RKO (cell line): ENCODE data around the gene PIEZO1.
"Not testable (repeated sequence)": the region's sequence is repeated elsewhere in the genome, so short reads cannot be mapped to it uniquely, and the experiment has no call there.

Experiments used
- DNase-seq: peaks from one replicate; pipeline ENCODE4 v3.0.0-alpha.2; 2016; ENCODE audit warnings: low spot score

The PIEZO1 gene

DNA sequence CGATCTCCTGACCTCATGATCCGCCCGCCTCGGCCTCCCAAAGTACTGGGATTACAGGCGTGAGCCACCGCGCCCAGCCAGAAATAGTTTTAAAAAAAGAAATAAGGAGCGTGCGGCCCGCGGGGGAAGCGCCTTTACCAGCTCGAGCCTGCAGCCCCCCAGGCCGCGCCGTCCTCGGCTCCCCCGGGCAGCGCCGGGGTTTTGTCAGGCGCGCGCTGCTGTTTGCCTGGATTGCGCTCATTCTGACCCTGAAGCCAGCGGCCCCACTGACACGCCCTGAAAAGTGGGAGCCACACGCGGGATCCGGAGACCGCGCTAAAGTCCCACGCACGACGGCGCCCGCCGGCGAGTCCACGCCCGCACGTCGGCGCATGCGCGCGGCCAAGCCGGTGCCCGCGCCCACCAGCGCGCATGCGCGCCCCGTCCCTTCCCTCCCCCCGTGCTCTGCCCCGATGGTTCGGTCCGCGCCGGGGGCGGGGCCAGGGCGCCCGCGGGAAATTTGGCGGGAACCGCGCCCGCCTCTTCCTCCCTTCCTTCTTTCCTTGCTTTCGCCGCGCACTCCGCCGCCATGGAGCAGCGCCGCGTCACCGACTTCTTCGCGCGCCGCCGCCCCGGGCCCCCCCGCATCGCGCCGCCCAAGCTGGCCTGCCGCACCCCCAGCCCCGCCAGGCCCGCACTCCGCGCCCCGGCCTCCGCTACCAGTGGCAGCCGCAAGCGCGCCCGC lies 18.4 kb upstream of the PIEZO1 start, which contains the start of gene CDT1:
Gene CDT1 (plus strand): TSS at position 526 of the 724 bp plus-strand sequence. CDS start 43 bp downstream, at position 569.
- peak; percentile 83 for DNase-seq

DNA sequence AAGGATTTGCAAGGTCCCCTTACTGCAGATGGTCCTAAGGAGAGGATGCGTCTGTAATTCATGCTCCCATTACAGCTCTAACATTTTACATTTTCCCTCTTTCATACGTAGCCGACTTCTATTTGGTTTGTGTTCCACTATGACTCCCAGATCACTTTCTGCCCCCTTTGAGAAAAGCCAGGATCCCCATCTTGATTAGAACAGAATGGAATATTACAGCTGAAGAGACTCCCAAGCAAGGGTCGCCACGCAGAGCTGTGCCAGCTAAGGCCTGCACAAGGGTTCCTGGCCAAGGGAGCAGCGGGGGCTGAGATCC lies 15.2 kb upstream of the PIEZO1 start:
- no peak for DNase-seq

DNA sequence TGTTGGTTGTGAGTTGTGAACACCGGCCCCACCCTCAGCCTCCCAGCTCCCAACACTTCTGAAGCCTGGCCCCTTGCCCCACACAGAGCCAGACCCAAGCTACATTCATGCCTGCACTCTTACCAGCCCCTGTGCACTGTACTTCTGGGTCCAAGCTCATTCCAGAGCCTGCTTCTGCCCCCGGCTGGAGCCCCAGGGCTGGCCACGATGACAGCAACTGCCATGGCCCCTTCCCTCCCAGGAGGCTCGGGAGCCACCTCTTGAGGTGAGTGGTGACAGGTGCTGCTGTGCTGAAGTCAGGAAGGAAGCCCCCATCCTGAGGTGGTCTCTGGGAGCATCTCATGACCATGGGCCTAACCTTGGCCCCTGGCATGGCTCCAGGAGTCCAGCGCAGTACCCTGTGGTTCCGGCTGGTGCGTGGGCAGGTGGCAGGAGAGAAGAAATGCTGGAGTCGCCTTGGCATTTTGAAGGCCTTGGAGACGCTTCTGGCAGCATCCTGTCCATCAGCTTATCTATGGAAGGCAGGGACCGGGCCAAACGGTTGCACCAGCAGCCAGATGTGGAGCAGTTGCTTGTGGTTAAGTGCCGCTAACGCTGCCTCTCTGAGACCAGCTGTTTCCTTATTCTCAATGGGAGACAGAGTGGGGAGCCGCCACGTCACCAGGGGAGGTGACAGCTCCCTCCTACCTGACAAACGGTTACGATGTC lies 14.7 kb upstream of the PIEZO1 start:
- no peak for DNase-seq

- DNase-seq, result no peak
Observed at GRCh38 chr16:88798772-88799455, 13.9 kb upstream of the PIEZO1 start.

- DNase-seq, result no peak
Observed at GRCh38 chr16:88798073-88798472, 13.1 kb upstream of the PIEZO1 start.

GRCh38 chr16:88796278-88796677 lies 11.3 kb upstream of the PIEZO1 start:
- no peak for DNase-seq

- DNase-seq, result no peak
Observed at GRCh38 chr16:88793251-88793954, 8.4 kb upstream of the PIEZO1 start.

- no peak for DNase-seq
Observed at GRCh38 chr16:88792668-88793250, 7.7 kb upstream of the PIEZO1 start.

DNA sequence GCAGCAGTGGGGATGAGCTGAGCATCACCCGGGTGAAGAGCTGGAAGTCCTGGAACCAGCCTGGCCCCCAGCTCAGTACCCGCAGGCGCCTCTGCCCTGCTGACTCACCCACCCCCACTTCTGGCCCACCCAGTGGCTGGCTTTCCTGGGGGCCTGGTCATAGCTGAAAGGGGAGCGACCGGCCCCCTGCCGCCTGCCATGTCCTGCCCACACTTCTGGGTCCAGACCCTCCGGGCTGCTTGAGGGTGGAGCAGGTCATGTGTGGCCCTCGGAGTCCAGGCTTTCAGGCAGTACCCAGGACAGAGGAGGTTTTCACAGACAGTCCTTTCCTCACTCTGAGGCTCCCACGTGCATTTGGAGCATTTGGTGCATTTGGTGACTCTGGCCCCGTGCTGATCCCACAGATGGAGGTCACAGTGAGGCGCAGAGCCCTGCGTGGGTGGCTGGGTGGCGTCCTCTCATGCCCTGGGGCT lies 7.1 kb upstream of the PIEZO1 start:
- no peak for DNase-seq

DNA sequence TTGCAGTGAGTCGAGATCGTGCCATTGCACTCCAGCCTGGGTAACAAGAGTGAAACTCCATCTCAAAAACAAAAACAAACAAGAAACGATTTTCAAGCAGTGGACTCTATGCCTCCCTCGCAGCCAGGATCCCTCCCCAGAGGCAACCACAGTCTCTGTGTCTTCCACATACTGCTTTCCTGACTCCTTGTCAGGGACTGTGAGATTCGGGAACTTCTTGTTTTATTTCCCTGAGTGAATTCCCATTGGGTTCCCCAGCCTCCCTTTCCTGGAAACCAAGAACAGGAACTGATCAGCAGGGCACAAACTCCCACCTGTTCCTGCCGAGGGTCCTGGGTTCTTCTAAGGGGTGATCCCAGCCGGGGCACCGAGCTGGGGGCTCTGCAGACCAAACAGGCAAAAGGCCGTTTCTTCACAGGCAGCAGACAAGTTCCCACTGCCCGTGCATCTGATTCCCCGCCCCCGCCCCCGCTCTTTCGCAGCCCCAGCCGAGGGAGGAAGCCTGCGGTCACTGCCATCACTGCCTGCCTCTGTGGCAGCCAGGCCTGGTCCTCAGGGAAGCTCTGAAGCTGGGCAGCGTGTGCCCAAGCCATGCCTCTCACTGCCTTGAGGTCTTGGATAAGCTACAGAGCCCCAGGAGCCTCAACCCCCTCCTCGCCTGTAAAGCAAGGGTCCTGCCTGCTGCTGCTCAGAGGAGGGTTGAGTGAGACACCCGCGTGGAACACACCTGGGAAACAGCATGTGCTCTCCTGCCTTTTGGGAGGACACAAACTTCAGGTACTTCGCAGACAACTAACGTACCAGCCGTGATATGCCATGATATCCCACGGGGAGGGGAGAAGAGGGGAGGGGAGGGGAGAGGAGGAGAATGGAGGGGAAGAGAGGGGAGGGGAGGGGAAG lies 5.5 kb upstream of the PIEZO1 start:
- DNase-seq, result no peak

- no peak for DNase-seq
Observed at GRCh38 chr16:88789594-88789993, 4.6 kb upstream of the PIEZO1 start.

- not testable (repeated sequence) for DNase-seq
Observed at GRCh38 chr16:88788749-88789148, 3.7 kb upstream of the PIEZO1 start.

- DNase-seq, result no peak
Observed at GRCh38 chr16:88787579-88788314, 2.7 kb upstream of the PIEZO1 start.

DNA sequence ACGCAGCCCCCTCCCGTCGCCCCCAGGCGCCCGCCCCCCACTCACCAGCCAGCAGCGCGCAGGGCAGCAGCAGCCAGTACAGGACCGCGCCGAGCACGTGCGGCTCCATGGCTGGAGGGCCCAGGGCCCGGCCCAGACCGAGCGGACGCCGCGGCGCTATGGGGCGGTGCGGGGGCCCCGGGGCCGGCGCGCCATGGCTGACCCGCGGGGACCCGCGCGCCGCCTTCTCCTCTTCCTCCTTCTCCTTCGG lies 239 bp downstream of the PIEZO1 start:
- no peak for DNase-seq

GRCh38 chr16:88784074-88784855 lies 755 bp downstream of the PIEZO1 start:
- peak; percentile 77 for DNase-seq

GRCh38 chr16:88783391-88784073 lies 1.5 kb downstream of the PIEZO1 start:
- DNase-seq, result peak; percentile 64

DNA sequence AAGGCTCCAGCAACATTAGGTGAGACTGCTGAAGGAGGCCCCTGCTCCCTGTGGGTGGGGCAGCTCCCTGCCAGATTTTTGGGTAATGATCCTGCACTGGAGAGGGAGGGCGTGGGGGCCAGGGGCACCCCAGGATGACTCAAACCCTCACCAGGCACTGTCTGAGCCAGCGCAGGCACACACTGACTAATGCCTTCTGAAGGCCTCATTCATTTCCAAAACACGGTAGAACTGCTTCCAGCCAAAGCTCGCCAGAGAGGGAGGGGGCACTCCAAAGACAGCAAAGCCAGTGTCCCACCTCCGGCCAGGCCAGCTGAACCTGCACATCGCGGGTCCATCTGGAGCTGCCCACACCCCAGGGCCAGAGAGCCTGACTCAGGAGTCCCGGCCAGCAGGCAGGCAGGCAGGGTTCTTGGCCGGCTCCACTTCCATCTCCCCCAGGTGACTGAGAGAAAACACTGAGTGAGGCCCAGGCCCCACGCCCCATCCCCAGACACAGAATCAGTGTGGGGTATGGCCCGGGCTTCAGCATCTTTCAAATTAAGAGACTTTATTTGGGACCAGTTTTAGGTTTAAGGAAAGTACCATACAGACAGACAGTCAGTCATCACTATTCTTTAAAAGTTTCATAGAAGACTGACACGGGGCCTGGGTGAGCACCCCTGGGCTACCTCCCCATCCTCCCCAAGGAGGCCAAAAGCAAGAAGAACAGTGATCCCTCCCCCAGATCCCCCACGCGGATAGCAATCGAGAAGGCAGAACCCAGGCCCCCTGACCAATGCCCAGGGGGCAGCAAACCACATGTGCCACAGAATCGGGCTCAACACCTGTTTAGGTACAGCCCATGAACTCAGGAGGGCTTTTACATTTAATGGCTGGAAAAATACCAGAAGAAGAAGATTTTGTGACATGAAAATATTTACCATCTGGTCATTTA lies 2.3 kb downstream of the PIEZO1 start:
- peak; percentile 94 for DNase-seq
